A549 treated with Mapracorat at 1 μM for 4 hours (cell line): ENCODE data around the gene KANSL3. TPM values are rescaled to one million over a fixed set of nuclear protein-coding genes. Genes with fewer than 3 reads are reported as not detected.

Experiments used
- total RNA-seq: library from RNA; stranded (reverse); fragments of 200-300 nt; extraction: Qiagen RNA extraction; gene quantifications from 5 replicates; pipeline ENCODE4 v1.2.3, GENCODE V29; 2022

KANSL3 gene
- 21.6 to 25.5 TPM (median 24.6 TPM) in 5 replicates for total RNA-seq

DNA sequence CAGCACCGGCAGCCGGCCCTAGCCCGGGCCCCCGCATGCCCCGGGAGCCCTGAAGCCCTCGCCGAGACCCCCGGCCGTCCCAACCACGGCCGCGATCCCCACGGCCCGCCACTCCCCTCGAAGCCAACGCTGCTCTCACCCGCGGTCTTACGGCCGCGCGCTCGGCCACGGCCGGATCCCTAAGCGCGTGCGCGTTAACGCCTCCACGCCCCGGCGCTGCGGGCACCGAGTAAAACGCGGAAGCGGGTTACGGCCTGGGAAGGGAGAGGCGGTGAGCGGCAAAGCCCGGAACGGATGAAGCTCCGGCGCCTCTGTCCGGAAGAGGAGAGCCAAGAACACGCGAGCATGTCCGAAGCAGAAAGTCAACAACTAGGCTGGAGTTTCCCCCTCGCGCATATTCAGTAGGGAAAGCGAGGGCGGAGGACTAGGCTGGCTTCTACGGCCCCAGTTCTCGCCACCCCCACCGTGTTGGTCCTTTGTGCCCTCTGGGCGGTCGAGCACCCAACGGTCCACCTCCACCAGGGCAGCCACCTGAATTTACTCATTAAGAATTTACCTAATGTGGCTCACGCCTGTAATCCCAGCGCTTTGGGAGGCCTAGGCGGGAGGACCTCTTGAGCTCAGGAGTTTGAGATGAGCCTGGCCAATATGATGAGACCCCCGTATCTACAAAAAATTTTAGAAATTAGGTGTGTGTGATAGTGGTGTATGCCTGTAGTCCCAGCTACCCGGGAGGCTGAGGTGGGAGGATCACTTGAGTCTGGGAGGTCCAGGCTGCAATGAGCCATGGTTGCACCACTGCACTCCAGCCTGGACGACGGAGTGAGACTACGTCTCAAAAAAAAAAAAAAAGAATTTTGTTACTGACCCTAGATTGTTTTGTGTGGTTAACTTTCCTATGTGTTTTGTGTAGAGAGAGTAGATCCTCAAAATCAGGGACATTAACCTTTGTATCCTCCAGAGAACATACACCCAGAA, at the start of gene KANSL3:
KANSL3 (minus strand) TSS at position 169 of the 978 bp plus-strand sequence. CDS start 1,177 bp downstream, outside the sequence.

DNA sequence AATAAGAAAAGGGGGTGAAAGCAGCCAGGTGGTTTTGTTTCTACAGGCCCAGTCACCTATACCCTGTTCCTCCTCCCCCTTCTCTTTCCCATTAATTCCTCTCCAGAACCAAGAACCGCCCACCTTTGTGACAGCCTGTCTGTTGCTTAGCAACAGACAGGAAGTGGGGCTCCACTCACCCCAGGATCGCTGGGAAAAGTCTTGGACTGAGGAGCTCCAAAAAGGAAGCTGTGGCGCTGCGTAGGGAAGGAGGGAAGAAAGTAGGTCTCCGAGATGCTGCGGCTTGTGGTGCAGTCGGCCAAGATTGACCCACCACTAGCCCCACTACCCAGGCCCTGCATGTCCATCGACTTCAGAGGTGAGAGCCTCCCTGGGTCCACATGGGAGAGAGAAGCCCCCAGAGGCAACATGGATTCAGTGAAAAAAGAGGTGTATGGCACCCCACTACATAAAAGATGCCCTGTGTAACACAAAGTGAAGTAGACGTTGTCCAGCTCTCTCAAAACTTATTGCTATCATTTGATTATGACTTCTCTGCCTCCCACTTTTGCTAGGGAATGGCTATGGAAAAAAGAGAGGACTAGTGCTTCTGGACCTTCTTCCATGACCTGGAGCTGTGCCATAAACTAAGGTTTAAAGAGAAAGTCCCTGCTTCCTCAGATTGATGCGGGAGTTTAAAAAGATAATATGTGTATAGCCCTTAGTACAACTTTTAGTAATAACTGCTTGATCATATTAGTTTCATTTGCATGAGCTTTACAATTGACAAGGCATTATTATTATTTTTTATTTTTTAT, 4.7 kb upstream of the KANSL3 start, which contains the start of gene FER1L5:
FER1L5 (plus strand) TSS at position 201 of the 797 bp plus-strand sequence; CDS start at position 274, 73 bp downstream.

Other genes with a start within 250 kb of the KANSL3 start
- 0.67 to 1.0 TPM (median 0.84 TPM) in 5 replicates for gene NEURL3, start 133.0 kb downstream of the KANSL3 start, total RNA-seq
- 4.2 to 5.9 TPM (median 5.3 TPM) in 5 replicates for gene ARID5A, start 101.6 kb downstream of the KANSL3 start, total RNA-seq
- gene FER1L5, start 4.5 kb upstream of the KANSL3 start, total RNA-seq, result not detected in 5 replicates
- gene LMAN2L, start 101.8 kb upstream of the KANSL3 start, total RNA-seq, result 18.2 to 21.0 TPM (median 20.2 TPM) in 5 replicates
- 9.4 to 11.8 TPM (median 11.2 TPM) in 5 replicates for gene CNNM4, start 122.6 kb upstream of the KANSL3 start, total RNA-seq
- gene CNNM3, start 178.0 kb upstream of the KANSL3 start, total RNA-seq, result 8.5 to 13.0 TPM (median 11.1 TPM) in 5 replicates
- 1.3 to 2.5 TPM (median 1.9 TPM) in 5 replicates for gene ANKRD23, start 205.7 kb upstream of the KANSL3 start, total RNA-seq
- 19.7 to 22.5 TPM (median 21.5 TPM) in 5 replicates for gene ANKRD39, start 219.7 kb upstream of the KANSL3 start, total RNA-seq
- 15.7 to 21.7 TPM (median 20.4 TPM) in 5 replicates for gene SEMA4C, start 231.8 kb upstream of the KANSL3 start, total RNA-seq